ENCODE results near the gene MMP10. TPM values are rescaled to one million over a fixed set of nuclear protein-coding genes. Genes with fewer than 3 reads are reported as not detected.

Gene MMP10
- total RNA-seq, 1 donor from 2014 or later, result 0.32 TPM

- H3K27me3 ChIP-seq, result no peaks in the 10 kb centered on the region
- H3K79me2 ChIP-seq (ENCODE audit: low read depth), result no peaks in the 10 kb centered on the region
- H3K36me3 Mint-ChIP-seq, result no peaks in the 10 kb centered on the region
- H3K27me3 Mint-ChIP-seq (ENCODE audit: insufficient read depth, low read depth), result no peaks in the 10 kb centered on the region
- peaks cover 15% of the 10 kb centered on the region for H3K9me3 Mint-ChIP-seq
- H3K4me3 ChIP-seq, result no peak overlapping the region
- no peaks in the 10 kb centered on the region for H3K4me1 Mint-ChIP-seq
- H3K36me3 ChIP-seq, result no peaks in the 10 kb centered on the region
- no peaks in the 10 kb centered on the region for H3K4me1 ChIP-seq
- no peaks in the 10 kb centered on the region for H3F3A ChIP-seq (ENCODE audit: low read depth)
- no peak overlapping the region for H3K27ac Mint-ChIP-seq
- TF ChIP-seq EZH2phosphoT487 (IDR thresholded peaks at IDR 0.05) (no peak), EZH2 (IDR thresholded peaks at IDR 0.05) (no peak), CTCF (IDR thresholded peaks at IDR 0.05) (no peak)
- DNase-seq (ENCODE audit: low spot score), result no peak
- H3K9me3 ChIP-seq (ENCODE audit: low read depth), result no peaks in the 10 kb centered on the region
- H2AFZ ChIP-seq (replicated peaks), result no peak overlapping the region
- no peak overlapping the region for H3K9ac ChIP-seq
- H3K27ac ChIP-seq, result no peak overlapping the region
- H4K20me1 ChIP-seq (ENCODE audit: low read depth), result no peaks in the 10 kb centered on the region
- H3K4me2 ChIP-seq, result no peak overlapping the region
- H3K4me3 Mint-ChIP-seq, result no peak overlapping the region
Measured at GRCh38 chr11:102819491-102819890, 39.1 kb upstream of the MMP10 start.

DNA sequence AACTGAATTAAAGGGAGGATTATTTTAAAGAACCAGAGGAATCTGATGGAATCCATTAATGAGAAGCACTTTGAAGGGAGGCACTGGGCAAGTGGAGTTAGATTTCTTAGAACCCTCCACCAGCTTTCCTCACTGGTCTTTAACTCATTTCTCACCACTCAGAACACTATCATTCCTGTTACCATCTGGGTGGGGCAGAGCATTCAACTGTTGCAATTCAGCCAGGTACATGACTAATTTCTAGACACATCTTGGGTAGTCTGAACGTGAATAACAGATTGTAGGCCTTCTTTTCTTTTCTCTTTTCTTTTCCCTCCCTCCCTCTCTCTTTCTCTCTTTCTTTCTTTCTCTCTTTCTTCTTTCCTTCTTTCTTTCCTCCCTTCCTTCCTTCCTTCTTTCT, 33.1 kb upstream of the MMP10 start:
- Mint-ChIP-seq H3K27me3 (ENCODE audit: insufficient read depth, low read depth) (peaks cover 2% of the 10 kb centered on the region), H3K9me3 (peaks cover 15% of the 10 kb centered on the region)
- no peak for DNase-seq (ENCODE audit: low spot score)

GRCh38 chr11:102812188-102812587, 31.8 kb upstream of the MMP10 start:
- Histone ChIP-seq H4K20me1 (ENCODE audit: low read depth) (no peaks in the 10 kb centered on the region), H2AFZ (replicated peaks) (no peak overlapping the region), H3K9me3 (ENCODE audit: low read depth) (no peaks in the 10 kb centered on the region), H3K27me3 (no peaks in the 10 kb centered on the region), H3K9ac (no peak overlapping the region), H3K27ac (no peak overlapping the region), H3K4me1 (no peaks in the 10 kb centered on the region), H3K36me3 (no peaks in the 10 kb centered on the region), H3K4me2 (no peak overlapping the region), H3F3A (ENCODE audit: low read depth) (no peaks in the 10 kb centered on the region), H3K4me3 (no peak overlapping the region), H3K79me2 (ENCODE audit: low read depth) (no peaks in the 10 kb centered on the region)
- no peak overlapping the region for H3K4me3 Mint-ChIP-seq
- no peaks in the 10 kb centered on the region for H3K36me3 Mint-ChIP-seq
- no peak overlapping the region for H3K27ac Mint-ChIP-seq
- H3K27me3 Mint-ChIP-seq (ENCODE audit: insufficient read depth, low read depth), result peaks cover 4% of the 10 kb centered on the region
- TF ChIP-seq CTCF (IDR thresholded peaks at IDR 0.05) (no peak), EZH2 (IDR thresholded peaks at IDR 0.05) (no peak), EZH2phosphoT487 (IDR thresholded peaks at IDR 0.05) (no peak)
- DNase-seq (ENCODE audit: low spot score), result no peak
- no peaks in the 10 kb centered on the region for H3K4me1 Mint-ChIP-seq
- peaks cover 10% of the 10 kb centered on the region for H3K9me3 Mint-ChIP-seq

More for the DNA sequence above, 33.1 kb upstream of the MMP10 start:
- Mint-ChIP-seq H3K4me3 (no peak overlapping the region), H3K27ac (no peak overlapping the region), H3K4me1 (no peaks in the 10 kb centered on the region), H3K36me3 (no peaks in the 10 kb centered on the region)
- Histone ChIP-seq H3K27ac (no peak overlapping the region), H3K4me2 (no peak overlapping the region), H3K36me3 (no peaks in the 10 kb centered on the region), H3K27me3 (no peaks in the 10 kb centered on the region), H3K9me3 (ENCODE audit: low read depth) (no peaks in the 10 kb centered on the region), H3K4me3 (no peak overlapping the region), H3F3A (ENCODE audit: low read depth) (no peaks in the 10 kb centered on the region), H4K20me1 (ENCODE audit: low read depth) (no peaks in the 10 kb centered on the region), H2AFZ (replicated peaks) (no peak overlapping the region), H3K79me2 (ENCODE audit: low read depth) (no peaks in the 10 kb centered on the region), H3K4me1 (no peaks in the 10 kb centered on the region), H3K9ac (no peak overlapping the region)
- TF ChIP-seq EZH2 (IDR thresholded peaks at IDR 0.05), result no peak
- no peak for TF ChIP-seq EZH2phosphoT487 (IDR thresholded peaks at IDR 0.05)
- no peak for TF ChIP-seq CTCF (IDR thresholded peaks at IDR 0.05)

Measured in neural progenitor cell (in vitro differentiated cells).